Choroid plexus epithelial cell (primary cell): ENCODE results near the gene F7.

Source experiments
- DNase-seq: peaks from one replicate; pipeline ENCODE4 v3.0.0-alpha.2; 2010; ENCODE audit warnings: low read depth
- H3K4me3 ChIP-seq: 2 replicates; pipeline ENCODE4 v1.5.1; 2011; ENCODE audit warnings: low read depth, mild to moderate bottlenecking, control low read depth, low read length, moderate library complexity
- CTCF ChIP-seq: conservative IDR thresholded peaks from 2 replicates; pipeline ENCODE4 v1.5.1; 2011; ENCODE audit warnings: low read depth, mild to moderate bottlenecking, control low read depth, inconsistent platforms, low read length, moderate library complexity

Gene F7

GRCh38 chr13:113138792-113139551 is 33.4 kb downstream of the F7 start:
- TF ChIP-seq CTCF, result no peak
- DNase-seq, result peak; percentile 29
- no peak overlapping the region for H3K4me3 ChIP-seq

- no peak for TF ChIP-seq CTCF
- H3K4me3 ChIP-seq, result no peak overlapping the region
- DNase-seq, result no peak
These were observed 34.0 kb downstream of the F7 start for GRCh38 chr13:113139577-113139976.

- no peak overlapping the region for H3K4me3 ChIP-seq
- no peak for TF ChIP-seq CTCF
- no peak for DNase-seq
These were observed 35.3 kb downstream of the F7 start for GRCh38 chr13:113140677-113141600.

- no peak overlapping the region for H3K4me3 ChIP-seq
- TF ChIP-seq CTCF, result no peak
- no peak for DNase-seq
These were observed 36.0 kb downstream of the F7 start for GRCh38 chr13:113141601-113141970.

- no peak for TF ChIP-seq CTCF
- H3K4me3 ChIP-seq, result no peak overlapping the region
- no peak for DNase-seq
These were observed 37.3 kb downstream of the F7 start for GRCh38 chr13:113142876-113143275.

GRCh38 chr13:113143466-113144254 is 38.1 kb downstream of the F7 start:
- TF ChIP-seq CTCF, result no peak
- no peak for DNase-seq
- H3K4me3 ChIP-seq, result no peak overlapping the region
